ENCODE results near the gene GPR32.
"Not testable (repeated sequence)": the region's sequence is repeated elsewhere in the genome, so short reads cannot be mapped to it uniquely, and the experiment has no call there.

GPR32 gene

DNA sequence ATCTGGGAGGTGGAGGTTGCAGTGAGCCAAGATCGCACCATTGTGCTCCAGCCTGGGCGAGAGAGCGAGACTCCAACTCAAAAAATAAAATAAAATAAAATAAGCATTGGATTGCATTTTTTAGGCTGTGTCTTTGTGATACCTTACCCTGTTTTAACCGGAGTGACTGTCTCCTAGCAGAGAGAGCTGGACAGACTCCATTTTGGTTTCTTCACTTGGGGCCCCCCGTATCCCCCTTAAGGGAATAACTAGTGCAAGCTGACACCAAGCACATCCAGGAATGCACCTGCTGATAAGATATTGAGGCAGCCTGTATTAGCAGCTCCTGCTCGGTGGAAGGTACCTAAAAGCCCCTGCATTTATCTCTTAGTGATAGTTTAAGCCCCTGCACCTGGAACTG is 20.8 kb upstream of the GPR32 start:
- TF ChIP-seq CTCF (IDR thresholded peaks at IDR 0.05; ENCODE audit: extremely low read depth, insufficient read depth, missing control alignments), result no peak
- no peak for DNase-seq (ENCODE audit: low spot score)
- in situ Hi-C loops (cut with MboI; ENCODE audit: low pct_unique_long_range_greater_than_20kb, low sequenced_read_pairs, unreplicated experiment), result no loop called here

DNA sequence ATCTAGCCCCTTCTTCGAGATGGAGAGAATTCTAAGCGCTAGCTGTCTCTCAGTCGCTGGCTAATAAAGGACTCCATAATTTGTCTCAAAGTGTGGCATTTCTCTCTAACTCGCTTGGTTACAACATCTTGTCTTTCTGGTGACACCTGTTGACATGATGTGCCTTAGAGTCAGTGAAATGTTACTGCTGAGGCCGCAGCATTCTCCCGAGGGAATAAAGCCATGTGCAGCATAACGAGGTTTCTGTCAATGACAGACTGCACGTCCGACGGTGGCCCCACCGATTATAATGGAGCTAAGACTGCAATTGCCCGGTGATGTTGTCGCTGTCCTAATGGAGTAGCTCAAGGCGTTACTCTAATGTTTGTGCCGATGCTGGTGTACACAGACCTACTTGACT is 20.3 kb upstream of the GPR32 start:
- TF ChIP-seq CTCF (IDR thresholded peaks at IDR 0.05; ENCODE audit: extremely low read depth, insufficient read depth, missing control alignments), result no peak
- DNase-seq (ENCODE audit: low spot score), result no peak
- in situ Hi-C loops (cut with MboI; ENCODE audit: low pct_unique_long_range_greater_than_20kb, low sequenced_read_pairs, unreplicated experiment), result no loop called here

- DNase-seq (ENCODE audit: low spot score), result no peak
Observed at GRCh38 chr19:50753879-50754278, 16.4 kb upstream of the GPR32 start.

GRCh38 chr19:50756244-50756643 is 14.0 kb upstream of the GPR32 start:
- in situ Hi-C loops (cut with MboI; ENCODE audit: low pct_unique_long_range_greater_than_20kb, low sequenced_read_pairs, unreplicated experiment); DNase-seq (ENCODE audit: low spot score): not testable (repeated sequence)

More at GRCh38 chr19:50753879-50754278, 16.4 kb upstream of the GPR32 start:
- in situ Hi-C loops (cut with MboI; ENCODE audit: low pct_unique_long_range_greater_than_20kb, low sequenced_read_pairs, unreplicated experiment), result no loop called here
- TF ChIP-seq CTCF (IDR thresholded peaks at IDR 0.05; ENCODE audit: extremely low read depth, insufficient read depth, missing control alignments), result no peak

DNA sequence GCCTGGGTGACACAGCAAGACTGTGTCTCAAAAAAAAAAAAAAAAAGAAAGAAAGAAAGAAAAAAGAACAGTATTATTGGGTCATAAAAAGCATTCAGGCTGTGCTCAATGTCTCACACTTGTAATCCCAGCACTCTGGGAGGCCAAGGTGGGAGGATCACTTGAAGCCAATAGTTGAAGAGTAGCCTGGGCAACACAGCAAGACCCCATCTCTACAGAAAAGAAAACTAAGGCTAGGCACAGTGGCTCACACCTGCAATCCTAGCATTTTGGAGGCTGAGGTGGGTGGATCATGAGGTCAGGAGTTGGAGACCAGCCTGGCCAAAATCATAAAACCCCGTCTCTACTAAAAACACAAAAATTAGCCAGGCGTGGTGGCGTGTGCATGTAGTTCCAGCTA is 12.6 kb upstream of the GPR32 start:
- DNase-seq (ENCODE audit: low spot score); in situ Hi-C loops (cut with MboI; ENCODE audit: low pct_unique_long_range_greater_than_20kb, low sequenced_read_pairs, unreplicated experiment): not testable (repeated sequence)

DNA sequence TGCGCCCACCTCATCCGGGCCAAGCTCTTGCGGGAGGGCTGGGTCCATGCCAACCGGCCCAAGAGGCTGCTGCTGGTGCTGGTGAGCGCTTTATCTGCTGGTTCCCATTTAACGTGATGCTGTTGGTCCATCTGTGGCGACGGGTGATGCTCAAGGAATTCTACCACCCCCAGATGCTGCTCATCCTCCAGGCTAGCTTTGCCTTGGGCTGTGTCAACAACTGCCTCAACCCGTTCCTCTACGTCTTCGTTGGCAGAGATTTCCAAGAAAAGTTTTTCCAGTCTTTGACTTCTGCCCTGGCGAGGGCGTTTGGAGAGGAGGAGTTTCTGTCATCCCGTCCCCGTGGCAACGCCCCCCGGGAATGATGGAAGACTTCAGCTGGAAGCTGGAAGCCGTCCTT is 11.2 kb upstream of the GPR32 start:
- DNase-seq (ENCODE audit: low spot score); in situ Hi-C loops (cut with MboI; ENCODE audit: low pct_unique_long_range_greater_than_20kb, low sequenced_read_pairs, unreplicated experiment): not testable (repeated sequence)

DNA sequence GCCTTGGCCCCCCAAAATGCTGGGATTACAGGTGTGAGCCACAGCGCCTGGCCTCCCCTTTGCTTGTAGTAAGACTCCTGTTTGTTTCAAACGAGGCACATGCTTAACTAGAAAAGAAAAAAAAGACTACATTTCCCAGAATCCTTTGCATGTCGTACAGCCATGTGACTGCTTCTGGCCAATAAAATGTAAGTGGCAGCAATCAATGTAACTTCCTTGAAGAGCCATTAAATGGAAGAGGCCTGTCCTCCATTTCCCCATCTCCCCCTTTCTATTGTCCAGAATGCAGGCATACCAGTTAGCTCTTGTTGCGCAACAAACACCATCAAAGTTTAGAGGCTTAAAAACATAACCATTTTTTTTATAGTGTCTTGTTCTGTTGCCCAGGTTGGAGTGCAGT is 10.4 kb upstream of the GPR32 start:
- in situ Hi-C loops (cut with MboI; ENCODE audit: low pct_unique_long_range_greater_than_20kb, low sequenced_read_pairs, unreplicated experiment), result no loop called here
- DNase-seq (ENCODE audit: low spot score), result peak; percentile 46
- no peak for TF ChIP-seq CTCF (IDR thresholded peaks at IDR 0.05; ENCODE audit: extremely low read depth, insufficient read depth, missing control alignments)

- in situ Hi-C loops (cut with MboI; ENCODE audit: low pct_unique_long_range_greater_than_20kb, low sequenced_read_pairs, unreplicated experiment); DNase-seq (ENCODE audit: low spot score): not testable (repeated sequence)
Observed at GRCh38 chr19:50761501-50761900, 8.8 kb upstream of the GPR32 start.

DNA sequence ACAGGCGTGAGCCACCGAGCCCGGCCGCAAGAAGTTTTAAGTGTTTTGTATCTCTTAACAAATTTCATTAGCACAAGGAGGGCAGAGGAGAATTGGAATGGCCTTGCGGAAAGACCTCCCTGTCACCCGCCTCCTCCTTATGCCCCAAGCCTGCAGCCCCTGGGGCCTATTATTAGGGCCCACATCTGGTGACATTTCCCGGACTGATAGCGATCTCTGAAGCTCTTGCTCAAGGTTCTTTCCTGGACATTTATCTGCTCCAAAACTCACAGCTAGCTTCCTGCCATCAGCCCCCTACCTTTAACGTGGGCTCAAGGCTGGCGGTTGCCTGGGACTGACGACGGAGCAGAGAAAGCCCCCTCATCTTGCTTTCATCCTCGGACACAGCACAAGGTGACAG is 6.7 kb upstream of the GPR32 start:
- in situ Hi-C loops (cut with MboI; ENCODE audit: low pct_unique_long_range_greater_than_20kb, low sequenced_read_pairs, unreplicated experiment); DNase-seq (ENCODE audit: low spot score): not testable (repeated sequence)

GRCh38 chr19:50764409-50764808 is 5.9 kb upstream of the GPR32 start:
- no peak for DNase-seq (ENCODE audit: low spot score)
- in situ Hi-C loops (cut with MboI; ENCODE audit: low pct_unique_long_range_greater_than_20kb, low sequenced_read_pairs, unreplicated experiment), result no loop called here
- TF ChIP-seq CTCF (IDR thresholded peaks at IDR 0.05; ENCODE audit: extremely low read depth, insufficient read depth, missing control alignments), result no peak

GRCh38 chr19:50766746-50767145 is 3.5 kb upstream of the GPR32 start:
- DNase-seq (ENCODE audit: low spot score); in situ Hi-C loops (cut with MboI; ENCODE audit: low pct_unique_long_range_greater_than_20kb, low sequenced_read_pairs, unreplicated experiment): not testable (repeated sequence)

GRCh38 chr19:50767263-50767662 is 3.0 kb upstream of the GPR32 start:
- in situ Hi-C loops (cut with MboI; ENCODE audit: low pct_unique_long_range_greater_than_20kb, low sequenced_read_pairs, unreplicated experiment), result not testable (repeated sequence)

More at GRCh38 chr19:50767263-50767662, 3.0 kb upstream of the GPR32 start:
- not testable (repeated sequence) for DNase-seq (ENCODE audit: low spot score)
